SIG-M5 treated with dmso at 0.1 percent for 504 hours (cell line): ENCODE results near the gene KDELR3.

Experiments
- DNase-seq: peaks from one replicate; lab custom pipeline; 2025; ENCODE audit not compliant: unreplicated experiment; lab: John Stamatoyannopoulos, UW

Gene KDELR3

DNA sequence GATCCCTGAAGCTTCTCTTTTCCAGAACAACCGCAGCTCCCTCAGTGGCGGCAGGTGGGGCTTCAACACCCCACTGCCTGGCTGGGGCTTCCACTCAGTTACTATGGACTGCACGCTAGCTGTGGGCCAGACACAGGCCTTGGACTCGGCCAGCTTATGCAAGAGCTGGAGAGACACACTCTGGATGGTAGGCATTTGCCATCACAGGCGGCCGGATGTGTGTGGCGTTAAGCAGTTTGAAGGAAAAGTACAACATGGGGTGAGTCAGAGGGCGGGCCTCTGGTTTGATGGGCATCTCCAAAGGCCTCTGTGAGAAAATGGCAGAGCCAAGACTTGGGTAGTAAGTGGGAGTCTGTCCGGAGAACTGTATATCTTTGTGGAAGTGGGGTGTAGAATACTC, 30.5 kb upstream of the KDELR3 start:
- DNase-seq, result no peak

DNA sequence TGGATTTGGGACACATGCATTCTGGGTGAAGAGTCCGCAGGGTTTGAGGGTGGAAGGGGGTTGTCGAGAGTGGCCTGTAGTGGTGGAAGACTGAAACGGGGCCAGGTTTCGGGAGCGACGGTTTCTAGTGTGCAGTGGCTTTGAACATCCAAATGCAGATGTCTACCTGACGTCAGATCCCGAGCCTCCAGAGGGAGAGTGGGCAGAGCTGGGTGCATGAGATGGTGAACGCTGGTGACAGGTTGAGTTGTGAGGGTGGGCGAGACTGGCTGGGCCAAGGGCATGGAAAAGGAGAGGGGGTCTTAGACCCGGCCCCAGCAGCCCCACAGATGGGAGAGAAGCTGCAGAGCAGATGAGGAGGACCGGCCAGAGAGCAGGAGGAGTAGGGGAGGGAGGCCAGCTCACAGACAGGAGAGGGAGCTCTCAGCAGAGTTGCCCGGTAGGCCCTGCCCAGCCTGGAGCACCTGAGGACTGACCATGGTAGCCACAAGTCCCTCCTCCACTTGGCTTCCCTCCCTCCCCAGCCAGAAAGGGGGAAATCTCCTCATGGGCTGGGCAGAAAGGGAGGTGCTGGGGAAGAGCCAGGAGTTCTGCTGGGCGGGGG, 27.0 kb upstream of the KDELR3 start:
- DNase-seq, result no peak

DNA sequence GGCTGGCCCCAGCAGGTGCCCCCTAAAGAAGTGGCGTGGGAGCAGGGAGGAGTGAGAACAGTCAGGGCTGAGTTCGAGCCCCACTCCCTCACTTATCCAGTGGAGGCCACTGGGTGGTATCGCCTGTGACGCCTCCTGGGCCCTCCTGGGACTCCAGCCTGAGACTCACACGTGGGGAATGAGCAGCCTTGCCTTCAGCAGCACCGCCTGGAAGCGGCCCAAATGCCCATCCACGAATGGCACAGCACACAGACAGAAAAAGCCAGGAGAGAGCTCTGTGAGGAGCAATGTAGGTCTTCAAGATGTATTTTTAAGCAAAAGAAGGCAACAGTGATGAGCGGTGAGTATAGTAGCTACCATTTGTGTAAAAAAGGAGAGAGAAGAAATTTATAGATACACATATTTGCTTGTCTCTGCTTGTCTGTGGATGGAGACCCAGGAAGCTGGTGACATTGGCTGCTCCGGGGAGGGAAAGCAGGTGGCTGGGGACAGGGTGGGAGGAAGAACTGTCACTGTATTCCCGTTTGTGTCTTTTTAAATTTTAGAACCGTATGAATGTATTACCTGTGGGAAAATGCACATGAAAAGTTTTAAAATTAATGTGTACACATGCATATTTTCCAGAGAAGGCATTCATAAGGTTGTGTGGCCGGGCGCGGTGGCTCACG, 26.1 kb upstream of the KDELR3 start:
- no peak for DNase-seq

DNA sequence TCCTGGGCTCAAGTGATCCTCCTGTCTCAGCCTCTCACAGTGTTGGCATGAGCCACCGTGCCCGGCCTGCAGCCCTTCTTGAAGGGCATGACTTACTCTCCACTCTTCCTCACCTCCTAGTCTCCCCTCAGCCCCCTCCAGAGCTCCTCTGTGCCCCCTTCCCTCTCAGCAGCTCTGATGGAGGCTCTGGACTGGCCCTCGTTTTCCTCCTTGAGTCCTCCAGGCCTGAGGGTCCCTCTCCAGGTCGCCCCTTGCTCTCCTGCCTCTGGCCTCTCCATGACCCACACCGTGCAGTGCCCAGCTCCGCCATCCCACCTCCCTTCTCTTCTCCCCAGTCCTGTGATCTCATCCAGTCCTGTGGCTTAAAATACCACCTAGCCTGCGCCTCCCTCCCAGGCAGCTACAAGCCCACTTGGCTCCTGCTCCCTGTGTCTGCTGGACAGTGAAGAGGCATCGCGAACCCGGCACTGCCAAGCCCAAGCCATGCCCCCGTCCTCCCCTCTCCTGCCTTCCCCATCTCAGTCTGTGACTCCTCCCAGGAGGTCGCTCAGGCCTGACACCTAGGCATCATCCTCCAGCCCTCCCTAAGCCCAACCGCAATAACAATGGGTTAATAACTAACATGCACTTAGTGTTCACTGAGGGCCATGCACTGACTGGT, 24.8 kb upstream of the KDELR3 start:
- no peak for DNase-seq

DNA sequence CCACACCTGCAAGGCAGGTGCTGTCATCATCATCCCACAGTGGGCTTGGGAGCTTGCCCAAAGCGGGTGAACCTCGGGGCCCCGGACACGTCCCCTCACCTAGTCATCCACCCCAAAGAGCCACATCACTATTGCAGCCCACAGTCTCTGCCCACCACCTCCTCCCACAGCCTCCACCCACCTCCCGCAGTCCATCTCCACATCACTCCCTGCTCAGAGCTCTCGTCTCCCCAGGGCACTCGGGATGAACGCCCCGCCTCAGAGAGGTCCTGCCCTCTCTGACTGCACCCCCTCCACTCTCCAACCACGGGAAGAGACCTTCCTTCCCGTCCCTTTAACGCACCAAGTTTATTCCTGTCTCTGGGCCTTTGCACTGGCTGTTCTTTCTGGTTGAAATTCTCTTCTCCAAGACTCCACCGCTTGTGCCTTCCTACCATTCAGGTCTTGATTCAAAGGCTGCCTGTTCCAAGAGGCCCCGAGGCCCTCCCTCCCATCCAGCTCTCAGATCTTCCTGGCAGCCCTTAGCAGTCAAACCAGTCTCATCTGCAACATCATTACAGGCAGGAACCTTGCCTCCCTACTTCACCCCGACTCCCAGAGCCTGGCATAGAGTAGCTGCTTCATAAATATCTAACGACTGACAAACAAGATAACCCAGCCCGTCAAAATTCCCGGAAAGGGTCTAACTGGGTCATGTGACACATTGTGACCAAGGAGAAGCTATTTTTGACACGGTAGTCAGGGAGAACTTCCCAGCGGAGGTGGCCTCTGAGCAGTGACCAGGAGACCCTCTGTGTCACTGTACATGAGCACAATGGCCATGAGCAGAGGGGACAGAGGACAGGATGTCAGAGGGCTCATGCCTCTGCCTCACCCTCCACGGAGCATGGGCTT, 24.0 kb upstream of the KDELR3 start:
- no peak for DNase-seq

DNA sequence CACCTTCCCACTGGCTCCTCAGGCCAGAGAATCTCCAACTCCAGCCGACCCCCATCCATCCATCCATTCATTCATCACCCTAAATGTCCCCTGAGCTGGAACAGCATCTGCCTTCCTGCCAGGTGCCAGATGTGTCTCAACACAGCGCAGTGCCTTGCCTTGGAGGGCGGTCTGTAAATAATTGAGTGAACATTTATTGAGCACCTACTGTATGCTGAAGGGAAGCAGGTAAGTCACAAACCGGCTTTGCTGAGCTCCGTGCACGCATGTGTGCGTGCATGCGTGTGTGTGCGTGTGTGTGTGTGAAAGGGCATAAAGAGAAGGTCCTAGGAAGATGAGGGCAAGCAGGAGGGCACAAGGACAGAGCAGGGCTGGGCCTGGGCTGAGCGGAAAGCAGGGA, 23.1 kb upstream of the KDELR3 start:
- DNase-seq, result no peak

DNA sequence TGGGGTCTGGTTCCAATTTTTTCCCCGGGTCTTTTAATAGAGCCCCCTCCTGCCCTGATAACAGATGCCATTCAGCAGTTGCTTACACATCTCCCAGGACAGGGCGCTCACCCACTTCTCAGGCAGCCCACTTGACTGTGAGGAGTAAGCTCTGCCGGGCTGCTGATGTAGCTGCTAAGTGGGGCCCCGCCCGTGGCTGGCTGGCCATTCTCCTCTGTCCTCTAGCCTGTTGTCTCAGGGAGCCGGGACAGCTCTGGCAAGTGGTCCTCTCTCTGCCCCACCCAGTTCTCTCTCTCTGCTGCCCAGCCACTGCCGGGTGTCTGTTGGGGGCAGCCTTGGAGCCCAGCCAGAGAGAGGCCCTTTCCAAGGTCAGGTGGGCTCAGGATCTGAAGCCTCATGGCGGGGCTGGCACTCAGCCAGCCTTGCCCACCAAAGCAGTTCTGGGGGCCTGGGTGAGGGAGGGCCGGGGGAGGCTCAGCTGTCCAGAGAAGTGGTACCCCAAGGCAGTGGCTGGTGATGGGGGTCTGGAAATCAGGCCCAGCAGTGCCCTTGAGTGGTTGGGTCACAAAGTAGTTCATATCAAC, 21.8 kb upstream of the KDELR3 start:
- no peak for DNase-seq

DNA sequence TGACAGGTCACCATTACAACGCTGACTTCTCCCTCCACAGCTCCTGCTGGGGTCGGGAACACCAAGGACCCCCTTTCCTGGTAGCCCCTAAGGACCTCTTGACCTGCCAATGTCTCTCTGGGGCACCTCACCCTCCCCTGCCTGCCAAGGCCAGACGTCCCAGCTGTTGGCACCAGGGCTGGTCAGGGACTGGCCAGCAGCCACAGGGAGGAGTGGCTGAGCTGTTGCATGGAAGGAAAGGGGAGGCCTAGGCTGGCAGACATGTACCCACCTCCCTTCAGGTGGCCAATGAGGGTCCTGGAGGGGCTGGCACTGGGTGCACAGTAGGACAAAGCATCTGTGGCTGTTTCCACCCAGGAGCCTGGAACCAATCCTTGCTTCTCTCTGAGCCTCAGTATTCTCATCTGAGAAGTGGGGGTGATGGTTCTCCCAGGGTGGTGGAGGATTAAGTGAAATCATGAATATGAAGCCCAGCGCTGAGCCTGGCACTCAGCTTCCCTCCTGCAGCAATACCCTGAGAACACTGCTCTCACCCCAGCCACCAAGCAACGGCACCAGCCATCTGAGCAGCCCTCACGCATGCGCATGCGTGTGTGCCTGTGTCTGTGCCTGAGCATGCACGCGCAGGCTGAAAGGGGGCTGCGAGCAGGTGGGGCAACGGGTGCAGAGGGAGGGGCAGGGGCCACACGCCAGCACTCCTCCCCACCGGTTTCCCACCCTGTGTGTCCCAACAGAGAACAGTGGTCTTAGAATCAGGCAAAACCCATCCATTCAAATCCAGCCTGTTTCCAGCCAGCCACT, 18.8 kb upstream of the KDELR3 start:
- DNase-seq, result no peak

DNA sequence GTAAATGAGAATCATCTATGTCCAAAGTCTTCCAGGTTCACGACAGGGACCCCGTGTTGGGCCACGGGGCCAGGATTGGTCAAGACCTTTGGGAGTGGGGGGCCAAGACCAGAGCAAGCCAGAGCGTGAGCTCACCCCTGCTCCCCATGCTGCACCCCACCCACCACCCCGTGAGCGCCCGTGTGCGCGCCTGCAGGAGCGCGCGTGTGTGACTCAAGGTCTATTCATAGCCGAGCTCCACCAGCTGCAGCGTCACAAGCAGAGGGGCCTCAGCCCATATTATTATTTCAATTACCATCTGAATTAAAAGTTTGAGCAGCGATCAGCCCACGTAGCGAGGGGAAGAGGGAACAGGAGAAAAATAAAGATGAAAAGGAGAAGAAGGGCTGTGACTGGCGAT, 18.1 kb upstream of the KDELR3 start:
- no peak for DNase-seq

DNA sequence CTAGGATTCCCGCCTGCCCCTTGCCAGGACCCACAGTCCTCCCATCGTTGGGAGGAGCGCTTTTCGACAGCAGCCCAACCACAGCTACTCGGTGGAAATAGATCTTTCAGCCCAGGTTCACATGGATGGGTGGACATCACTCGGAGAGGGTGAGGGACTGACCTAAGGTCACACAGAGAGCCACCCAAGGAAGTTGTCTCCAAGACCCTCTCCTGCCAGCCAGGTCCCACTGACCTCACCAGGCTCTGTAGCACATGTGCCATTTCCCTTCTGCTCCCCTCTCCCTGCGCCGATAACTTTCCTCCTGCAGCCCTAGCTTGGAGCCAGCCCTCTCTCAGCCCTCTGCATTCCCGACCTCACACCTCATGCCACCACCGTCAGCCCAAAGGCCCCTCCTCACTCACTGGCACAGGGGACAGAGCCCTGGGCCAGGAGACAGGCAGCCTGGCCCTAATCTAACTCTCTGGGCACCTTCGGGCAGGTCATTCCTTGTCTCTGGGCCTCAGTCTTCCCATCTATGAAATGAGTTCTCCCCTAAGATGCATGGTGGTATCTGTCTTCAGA, 17.6 kb upstream of the KDELR3 start:
- DNase-seq, result no peak

DNA sequence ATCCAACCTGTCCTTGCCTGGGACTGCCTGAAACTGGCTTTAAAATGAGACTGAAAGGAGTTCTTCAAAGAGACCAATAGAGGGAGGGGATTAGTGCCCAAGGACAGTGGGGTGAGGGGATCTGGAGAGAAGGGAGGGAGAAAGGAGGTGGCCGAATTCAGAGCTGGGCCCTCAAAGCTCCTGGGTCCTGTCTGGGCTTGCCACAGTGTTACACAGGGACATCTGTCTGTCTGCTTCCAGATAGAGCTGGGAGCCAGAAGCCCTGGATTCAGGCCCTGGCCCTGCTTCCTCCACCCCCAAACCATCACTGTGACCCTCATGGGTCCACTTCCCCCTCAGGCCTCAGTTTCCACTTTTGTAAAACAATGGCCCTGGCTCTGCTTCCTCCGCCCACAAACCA, 16.5 kb upstream of the KDELR3 start:
- no peak for DNase-seq

DNA sequence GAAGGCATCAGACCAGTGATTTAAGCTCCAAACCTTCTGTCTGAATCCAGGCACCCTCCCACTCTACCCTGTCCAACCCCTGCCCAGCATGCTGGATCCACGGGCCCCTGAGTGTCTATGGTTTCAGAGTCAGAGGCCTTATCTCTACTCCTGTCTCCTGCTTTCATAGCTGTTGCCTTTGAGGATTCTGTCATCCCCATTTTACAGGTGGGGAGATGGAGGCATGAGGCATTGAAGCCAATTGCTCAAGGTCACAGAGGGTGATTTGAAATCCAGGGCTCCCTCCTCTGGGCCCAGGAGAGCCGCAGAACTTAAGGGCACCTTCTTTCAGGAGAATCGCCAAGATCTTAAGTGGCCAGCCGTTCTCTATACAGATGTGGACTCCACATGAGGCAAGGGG, 16.0 kb upstream of the KDELR3 start:
- DNase-seq, result no peak

DNA sequence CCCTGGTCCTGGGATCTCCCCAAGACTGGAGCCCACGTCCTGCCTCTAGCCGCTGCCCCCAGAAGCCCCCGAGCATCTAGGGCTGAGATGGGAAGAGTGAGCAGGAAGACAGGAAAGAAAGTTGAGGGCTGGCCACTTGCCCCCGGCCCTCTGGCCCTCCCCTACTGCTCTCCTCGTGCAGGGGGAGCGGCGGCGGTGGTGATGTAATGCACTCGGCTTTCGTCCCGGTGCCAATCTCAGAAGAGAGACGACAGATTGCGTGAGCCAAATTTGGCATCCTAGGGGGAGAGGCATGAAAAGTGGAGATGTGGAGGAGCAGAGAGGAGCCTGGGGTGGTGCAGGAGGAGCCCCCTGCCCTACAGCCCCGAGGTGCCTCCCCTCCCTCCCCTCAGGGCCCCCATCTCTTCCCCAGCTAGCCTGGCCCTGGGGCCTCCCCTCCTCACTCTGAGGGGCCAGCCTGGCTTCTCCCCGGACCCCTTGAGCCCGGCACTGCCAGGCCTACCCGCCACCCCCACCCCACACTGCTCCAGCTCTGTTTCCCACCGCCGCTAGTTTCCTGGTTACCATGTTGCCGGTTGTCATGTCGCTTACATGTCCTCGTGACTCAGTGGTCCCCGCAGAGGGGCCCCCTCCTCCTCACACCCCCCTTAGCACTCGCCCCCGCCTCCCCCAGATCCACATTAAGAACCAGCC, 15.4 kb upstream of the KDELR3 start:
- DNase-seq, result no peak

DNA sequence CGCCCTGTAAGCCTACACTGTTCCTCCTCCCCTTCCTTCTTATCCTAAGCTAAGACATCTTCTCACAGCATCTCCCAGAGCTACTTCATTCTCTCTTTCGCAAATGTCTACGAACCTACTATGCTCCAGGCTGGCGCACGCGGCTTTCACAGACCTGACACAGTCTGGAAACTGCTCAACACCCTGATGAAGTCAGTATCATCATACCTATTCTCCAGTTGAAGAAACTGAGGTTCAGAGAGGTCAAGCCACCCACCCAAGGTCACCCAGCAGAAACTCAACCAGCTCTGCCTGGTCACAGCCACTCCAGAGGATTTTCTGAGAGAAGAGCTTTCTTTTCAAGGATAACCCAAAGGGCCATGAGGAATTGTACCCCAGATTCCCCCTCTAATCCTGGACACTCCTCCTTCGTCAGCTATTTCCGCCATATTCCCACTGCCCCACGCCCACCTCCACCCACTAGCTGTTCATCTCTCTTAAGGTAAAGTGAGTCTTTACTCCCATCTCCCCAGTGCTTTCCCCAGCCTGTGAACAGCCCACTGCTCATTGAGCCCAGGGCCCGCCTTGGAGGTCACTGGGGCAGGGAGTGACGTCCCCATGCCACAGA, 14.7 kb upstream of the KDELR3 start:
- no peak for DNase-seq

DNA sequence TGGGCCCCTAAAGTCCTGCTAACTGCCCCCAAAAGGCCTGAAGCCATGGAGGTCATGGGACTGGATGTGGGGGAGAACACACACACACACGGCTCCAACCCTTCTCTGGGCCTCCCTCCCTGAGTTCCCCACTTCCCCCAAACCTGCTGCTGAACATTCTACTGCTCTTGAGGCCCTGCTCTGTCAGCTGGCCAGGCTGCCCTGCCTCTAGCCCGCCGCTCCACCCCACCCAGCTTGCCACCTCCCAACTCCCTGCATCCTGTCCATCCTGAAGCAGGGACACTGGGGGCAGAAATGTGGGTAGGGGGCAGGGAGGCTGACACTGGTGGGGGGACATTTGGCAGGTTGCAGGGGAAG, 13.9 kb upstream of the KDELR3 start:
- peak; percentile 29 for DNase-seq

DNA sequence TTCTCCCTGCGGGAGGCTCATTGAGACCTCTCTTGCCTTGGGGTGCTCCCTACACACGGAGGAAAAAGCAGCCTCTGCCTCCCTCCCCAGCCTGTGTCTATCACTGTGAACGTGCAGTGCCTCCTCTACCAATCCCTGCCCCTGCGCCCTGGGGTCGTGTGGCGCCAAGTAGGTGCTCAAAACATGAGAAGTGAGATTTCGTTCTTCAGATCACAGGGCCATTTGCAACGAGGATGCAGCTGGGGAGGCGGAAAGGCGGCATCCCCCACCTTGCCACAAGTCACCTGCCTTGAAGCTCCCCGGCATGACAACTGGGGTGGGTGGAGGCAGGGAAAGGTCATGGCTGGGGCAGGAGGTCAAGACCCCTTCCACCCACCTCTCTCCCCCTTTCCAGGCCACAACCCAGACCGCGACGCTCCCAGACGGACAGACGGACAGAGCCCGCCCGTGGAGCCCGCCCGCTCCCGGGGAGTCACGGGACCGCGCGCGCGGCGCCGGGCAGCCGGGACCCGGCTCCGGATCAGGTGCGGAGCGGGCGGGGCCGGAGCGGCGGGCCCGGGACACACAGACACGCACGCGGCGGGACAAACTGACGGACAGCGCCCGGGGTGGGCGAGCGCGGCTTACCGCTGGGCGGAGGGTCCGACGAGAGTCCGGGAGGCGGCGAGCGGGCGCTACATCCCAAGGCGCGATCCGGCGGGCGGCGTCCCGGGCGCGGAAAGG, 13.4 kb upstream of the KDELR3 start:
- no peak for DNase-seq

DNA sequence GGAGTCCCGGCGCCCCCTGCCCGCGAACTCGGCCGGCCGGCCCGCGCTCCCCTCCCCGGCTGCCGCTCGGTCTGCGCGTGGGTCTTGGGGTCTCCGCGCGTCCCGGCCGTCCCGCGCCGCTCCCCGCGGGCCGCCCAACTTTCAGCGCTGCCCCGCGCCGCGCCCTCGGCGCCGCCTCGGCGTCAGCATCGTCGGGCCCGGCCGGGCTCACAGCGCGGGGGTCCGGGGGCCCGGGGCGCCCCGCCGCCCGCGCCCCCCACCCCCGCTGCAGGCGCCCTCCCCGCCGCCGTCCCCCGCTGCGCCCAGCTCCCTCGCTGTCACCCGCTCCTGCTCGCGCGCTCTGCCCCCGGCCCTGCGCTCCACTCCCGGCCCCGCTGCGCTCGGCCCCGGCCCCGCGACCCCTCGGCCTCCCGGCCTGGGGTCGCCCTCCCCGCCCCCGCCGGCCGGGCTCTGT, 12.8 kb upstream of the KDELR3 start, which contains the start of gene KCNJ4:
Gene KCNJ4, minus strand, starts transcription at position 124 of the 454 bp plus-strand sequence. CDS start 27,067 bp downstream, outside the sequence.
- no peak for DNase-seq

DNA sequence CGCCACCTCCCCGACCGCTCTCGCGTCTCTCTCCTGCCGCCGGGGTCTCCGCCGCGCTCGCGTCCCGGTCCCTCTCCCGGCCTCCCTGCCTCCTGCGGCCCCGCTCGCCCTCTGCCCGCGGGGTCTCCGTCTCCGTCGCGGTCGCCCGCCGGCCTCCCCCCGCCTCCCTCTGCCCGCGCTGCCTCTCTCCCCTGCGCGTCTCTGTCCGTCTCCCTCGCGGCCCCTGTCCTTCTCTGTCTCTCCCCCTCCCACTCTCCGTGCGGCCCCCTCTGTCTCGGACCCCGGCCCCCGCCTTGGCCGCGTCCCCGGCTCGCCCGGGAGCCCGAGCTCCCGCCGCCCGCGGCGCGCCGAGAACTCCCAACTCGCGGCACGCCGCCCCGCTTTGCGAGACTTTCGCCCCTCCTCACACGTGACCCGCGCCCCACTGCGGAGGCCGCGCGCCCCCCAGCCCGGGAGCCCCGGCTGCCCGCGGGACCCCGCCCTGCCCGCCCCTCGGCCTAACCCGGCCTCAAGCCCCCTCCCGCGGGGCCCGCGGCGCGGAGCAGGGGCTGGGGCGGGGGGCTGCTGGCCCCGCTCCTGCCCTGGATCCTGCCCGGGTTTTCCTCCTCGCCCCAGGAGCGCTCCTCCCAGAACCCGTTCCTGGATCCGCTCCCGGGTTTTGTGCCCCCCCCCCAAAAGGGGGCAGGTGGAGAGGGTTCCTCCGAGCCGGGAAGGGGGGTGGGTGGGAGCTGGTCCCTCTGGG, 12.2 kb upstream of the KDELR3 start:
- DNase-seq, result no peak
